Right ventricle myocardium inferior (tissue), 1 donor: ENCODE data around the gene MRFAP1L1. TPM values are rescaled to one million over a fixed set of nuclear protein-coding genes. Genes with fewer than 3 reads are reported as not detected.
"Not testable (repeated sequence)": the region's sequence is repeated elsewhere in the genome, so short reads cannot be mapped to it uniquely, and the experiment has no call there.

ENCODE experiments used
- ATAC-seq: fragments of 200-7000 bp; cut with Tn5 transposase; one replicate; pipeline ENCODE4 v1.9.1; 2020; ENCODE audit warnings: mild to moderate bottlenecking, moderate library complexity
- DNase-seq: peaks from one replicate; pipeline ENCODE4 v3.0.0; 2021; ENCODE audit errors: missing footprints
- intact Hi-C: fragments of 100-400 bp; cut with DNase I; formaldehyde crosslinking; loops from one replicate; pipeline ENCODE4 v1.11.0; 2022
- long read RNA-seq: library from polyadenylated mRNA; unstranded; transcript quantifications from one replicate; pipeline ENCODE4 v2.0.0, GENCODE V29; 2021
- total RNA-seq: library from RNA; stranded (reverse); fragmentation: NEBNext Ultra II Directional; extraction: Animal tissue kit (Norgen Biotek cat#: 25700); gene quantifications from one replicate; pipeline ENCODE4 v1.2.1, GENCODE V29; 2021
- donor health status: DM: no; HTN: yes; CAD: no; lungs with severe emphysema.

Gene MRFAP1L1
- 41.7 TPM for total RNA-seq
- long read RNA-seq, transcript MRFAP1L1-201 (2 exons, 1,593 nt), result major isoform, 20 of 25 reads
- long read RNA-seq, partial matches to known transcripts, result 0 of 25 reads
- long read RNA-seq, other reads (novel, unspliced or antisense), result 4 of 25 reads

GRCh38 chr4:6709230-6710114, at the start of gene MRFAP1L1:
Gene MRFAP1L1 (minus strand): TSS chr4:6709865. CDS start chr4:6709629, 236 bp downstream.
- ATAC-seq, result peak; percentile 92
- peak; percentile 98 for DNase-seq
- intact Hi-C loops, result loop anchor here (2.0 kb wide), 1 partner anchor 35 kb away; a partner anchor contains a TSS

GRCh38 chr4:6758728-6759127, 49.1 kb upstream of the MRFAP1L1 start:
- no peak for DNase-seq
- intact Hi-C loops, result no loop called here
- ATAC-seq, result no peak

GRCh38 chr4:6756345-6756744, 46.7 kb upstream of the MRFAP1L1 start:
- ATAC-seq, DNase-seq, intact Hi-C loops: not testable (repeated sequence)

GRCh38 chr4:6755088-6755753, 45.6 kb upstream of the MRFAP1L1 start:
- ATAC-seq (no peak), DNase-seq (no peak)
- intact Hi-C loops, result no loop called here

GRCh38 chr4:6754481-6755087, 44.9 kb upstream of the MRFAP1L1 start:
- DNase-seq (no peak), ATAC-seq (no peak)
- intact Hi-C loops, result no loop called here

- intact Hi-C loops, result no loop called here
- ATAC-seq, result no peak
- DNase-seq, result no peak
These were observed 44.2 kb upstream of the MRFAP1L1 start for GRCh38 chr4:6753891-6754290.

GRCh38 chr4:6753103-6753560, 43.5 kb upstream of the MRFAP1L1 start:
- intact Hi-C loops, result no loop called here
- no peak for ATAC-seq
- DNase-seq, result no peak

GRCh38 chr4:6752486-6752829, 42.8 kb upstream of the MRFAP1L1 start:
- intact Hi-C loops, result no loop called here
- ATAC-seq, result no peak

GRCh38 chr4:6751611-6752485, 42.2 kb upstream of the MRFAP1L1 start:
- intact Hi-C loops, result no loop called here
- ATAC-seq (no peak), DNase-seq (no peak)

More at GRCh38 chr4:6752486-6752829, 42.8 kb upstream of the MRFAP1L1 start:
- no peak for DNase-seq

GRCh38 chr4:6750286-6751221, 40.9 kb upstream of the MRFAP1L1 start:
- ATAC-seq (no peak), DNase-seq (no peak)
- intact Hi-C loops, result no loop called here

GRCh38 chr4:6749340-6750171, 39.9 kb upstream of the MRFAP1L1 start:
- ATAC-seq (peak; percentile 65), DNase-seq (peak; percentile 84)
- intact Hi-C loops, result no loop called here

- ATAC-seq (no peak), DNase-seq (no peak)
- intact Hi-C loops, result no loop called here
These were observed 38.6 kb upstream of the MRFAP1L1 start for GRCh38 chr4:6748286-6748685.

- intact Hi-C loops, result no loop called here
- ATAC-seq, result peak; percentile 61
- DNase-seq, result no peak
These were observed 37.8 kb upstream of the MRFAP1L1 start for GRCh38 chr4:6747294-6748051.

GRCh38 chr4:6746721-6747293, 37.1 kb upstream of the MRFAP1L1 start:
- intact Hi-C loops, result no loop called here
- ATAC-seq (peak; percentile 45), DNase-seq (no peak)

- intact Hi-C loops, result no loop called here
- DNase-seq (no peak), ATAC-seq (no peak)
These were observed 33.3 kb upstream of the MRFAP1L1 start for GRCh38 chr4:6742989-6743388.

- ATAC-seq, result no peak
- no peak for DNase-seq
- intact Hi-C loops, result no loop called here
These were observed 32.8 kb upstream of the MRFAP1L1 start for GRCh38 chr4:6742507-6742906.
